ENCODE measurements around the gene GALNT2.

DNA sequence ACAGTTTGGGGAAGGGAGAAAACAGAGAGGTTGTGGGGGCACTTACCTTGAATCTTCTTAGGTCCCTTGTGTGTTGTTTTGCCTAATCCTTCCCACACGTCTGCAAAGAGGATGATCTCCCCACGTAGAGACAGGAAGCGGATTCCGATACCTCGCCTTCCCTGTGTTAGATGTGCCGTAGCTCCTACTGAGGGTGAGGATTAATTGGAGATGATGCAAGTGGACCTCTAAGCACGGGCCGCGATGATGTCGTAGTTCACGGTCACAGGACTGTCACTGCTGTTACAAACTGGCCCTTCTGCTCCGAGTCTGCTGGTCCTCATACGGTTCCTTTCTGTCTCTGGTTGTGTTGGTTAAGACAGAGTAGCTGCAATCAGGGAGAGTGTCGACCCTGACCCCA, 27.7 kb downstream of the GALNT2 start:
- TF ChIP-seq, protein P1, sequence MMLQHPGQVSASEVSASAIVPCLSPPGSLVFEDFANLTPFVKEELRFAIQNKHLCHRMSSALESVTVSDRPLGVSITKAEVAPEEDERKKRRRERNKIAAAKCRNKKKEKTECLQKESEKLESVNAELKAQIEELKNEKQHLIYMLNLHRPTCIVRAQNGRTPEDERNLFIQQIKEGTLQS (IDR thresholded peaks at IDR 0.05): no peak
- TF ChIP-seq, protein P2, sequence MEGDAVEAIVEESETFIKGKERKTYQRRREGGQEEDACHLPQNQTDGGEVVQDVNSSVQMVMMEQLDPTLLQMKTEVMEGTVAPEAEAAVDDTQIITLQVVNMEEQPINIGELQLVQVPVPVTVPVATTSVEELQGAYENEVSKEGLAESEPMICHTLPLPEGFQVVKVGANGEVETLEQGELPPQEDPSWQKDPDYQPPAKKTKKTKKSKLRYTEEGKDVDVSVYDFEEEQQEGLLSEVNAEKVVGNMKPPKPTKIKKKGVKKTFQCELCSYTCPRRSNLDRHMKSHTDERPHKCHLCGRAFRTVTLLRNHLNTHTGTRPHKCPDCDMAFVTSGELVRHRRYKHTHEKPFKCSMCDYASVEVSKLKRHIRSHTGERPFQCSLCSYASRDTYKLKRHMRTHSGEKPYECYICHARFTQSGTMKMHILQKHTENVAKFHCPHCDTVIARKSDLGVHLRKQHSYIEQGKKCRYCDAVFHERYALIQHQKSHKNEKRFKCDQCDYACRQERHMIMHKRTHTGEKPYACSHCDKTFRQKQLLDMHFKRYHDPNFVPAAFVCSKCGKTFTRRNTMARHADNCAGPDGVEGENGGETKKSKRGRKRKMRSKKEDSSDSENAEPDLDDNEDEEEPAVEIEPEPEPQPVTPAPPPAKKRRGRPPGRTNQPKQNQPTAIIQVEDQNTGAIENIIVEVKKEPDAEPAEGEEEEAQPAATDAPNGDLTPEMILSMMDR (IDR thresholded peaks at IDR 0.05; ENCODE audit: low read depth, low read length, missing input control): no peak
- TF ChIP-seq, protein P3, sequence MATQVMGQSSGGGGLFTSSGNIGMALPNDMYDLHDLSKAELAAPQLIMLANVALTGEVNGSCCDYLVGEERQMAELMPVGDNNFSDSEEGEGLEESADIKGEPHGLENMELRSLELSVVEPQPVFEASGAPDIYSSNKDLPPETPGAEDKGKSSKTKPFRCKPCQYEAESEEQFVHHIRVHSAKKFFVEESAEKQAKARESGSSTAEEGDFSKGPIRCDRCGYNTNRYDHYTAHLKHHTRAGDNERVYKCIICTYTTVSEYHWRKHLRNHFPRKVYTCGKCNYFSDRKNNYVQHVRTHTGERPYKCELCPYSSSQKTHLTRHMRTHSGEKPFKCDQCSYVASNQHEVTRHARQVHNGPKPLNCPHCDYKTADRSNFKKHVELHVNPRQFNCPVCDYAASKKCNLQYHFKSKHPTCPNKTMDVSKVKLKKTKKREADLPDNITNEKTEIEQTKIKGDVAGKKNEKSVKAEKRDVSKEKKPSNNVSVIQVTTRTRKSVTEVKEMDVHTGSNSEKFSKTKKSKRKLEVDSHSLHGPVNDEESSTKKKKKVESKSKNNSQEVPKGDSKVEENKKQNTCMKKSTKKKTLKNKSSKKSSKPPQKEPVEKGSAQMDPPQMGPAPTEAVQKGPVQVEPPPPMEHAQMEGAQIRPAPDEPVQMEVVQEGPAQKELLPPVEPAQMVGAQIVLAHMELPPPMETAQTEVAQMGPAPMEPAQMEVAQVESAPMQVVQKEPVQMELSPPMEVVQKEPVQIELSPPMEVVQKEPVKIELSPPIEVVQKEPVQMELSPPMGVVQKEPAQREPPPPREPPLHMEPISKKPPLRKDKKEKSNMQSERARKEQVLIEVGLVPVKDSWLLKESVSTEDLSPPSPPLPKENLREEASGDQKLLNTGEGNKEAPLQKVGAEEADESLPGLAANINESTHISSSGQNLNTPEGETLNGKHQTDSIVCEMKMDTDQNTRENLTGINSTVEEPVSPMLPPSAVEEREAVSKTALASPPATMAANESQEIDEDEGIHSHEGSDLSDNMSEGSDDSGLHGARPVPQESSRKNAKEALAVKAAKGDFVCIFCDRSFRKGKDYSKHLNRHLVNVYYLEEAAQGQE (IDR thresholded peaks at IDR 0.05): no peak
